Esophagus muscularis mucosa (tissue), 4 donors: ENCODE measurements around the gene EIF2S2.
"Not testable (repeated sequence)": the region's sequence is repeated elsewhere in the genome, so short reads cannot be mapped to it uniquely, and the experiment has no call there.

Source experiments
- CTCF ChIP-seq, 3 experiments: fragments of 200-600 bp in 2 of 3; fragments of 450-650 bp in 1 of 3; sonication (generic) in 2 of 3; IDR thresholded peaks; one replicate each; pipeline ENCODE4 v1.5.1; 2017 to 2019; ENCODE audit warnings: antibody characterized with exemption in 3 of 3, mild to moderate bottlenecking in 2 of 3, moderate library complexity in 1 of 3
- EP300 ChIP-seq: sonication (generic); formaldehyde crosslinking; IDR thresholded peaks from one replicate; pipeline ENCODE4 v1.6.1; 2017; ENCODE audit warnings: antibody characterized with exemption
- POLR2AphosphoS5 ChIP-seq, 2 donors: sonication (generic); formaldehyde crosslinking; IDR thresholded peaks; one replicate each; pipeline ENCODE4 v1.6.1; 2017; ENCODE audit warnings: antibody characterized with exemption in 2 of 2

- not testable (repeated sequence) for TF ChIP-seq POLR2AphosphoS5 (IDR thresholded peaks at IDR 0.05); CTCF (IDR thresholded peaks at IDR 0.05); EP300
Observed at GRCh38 chr20:34132943-34133342, 20.9 kb upstream of the EIF2S2 start.
